HCT116 (cell line): ENCODE results near the gene ACADVL. TPM values are rescaled to one million over a fixed set of nuclear protein-coding genes. Genes with fewer than 3 reads are reported as not detected.

Experiments
- ATAC-seq: fragments of 200-7000 bp; cut with Tn5 transposase; 2 replicates; pipeline ENCODE4 v1.9.1; 2020; ENCODE audit warnings: mild to moderate bottlenecking, moderate library complexity
- BruUV-seq: library from RNA; stranded (reverse); fragments of 400-500 nt; replicated peaks from 2 replicates; lab custom pipeline; 2021; lab: Mats Ljungman, UMichigan
- CTCF ChIA-PET: fragments of 300-600 bp; sonication (Branson Sonifier 250); formaldehyde crosslinking; loops from one replicate; lab custom pipeline; 2021; ENCODE audit warnings: antibody characterized with exemption; lab: Charles Lee
- POLR2A ChIA-PET: fragments of 300-600, 350-600 bp; sonication (Branson Sonifier 250); formaldehyde crosslinking; loops from one replicate; lab custom pipeline; 2021; ENCODE audit warnings: antibody characterized with exemption; lab: Charles Lee
- RAD21 ChIA-PET, 2 experiments: fragments of 300-600 bp; sonication (Branson Sonifier 250); formaldehyde crosslinking; loops; one replicate each; lab custom pipeline; 2023; ENCODE audit warnings: low total read pairs in 2 of 2; ENCODE audit not compliant: uncharacterized antibody in 2 of 2, unreplicated experiment in 2 of 2, low non-redundant PET in 1 of 2; lab: Charles Lee
- DNase-seq: peaks from one replicate; pipeline ENCODE4 v3.0.0-alpha.2; 2010; ENCODE audit warnings: low read depth, low spot score
- H2AFZ ChIP-seq: fragments of 200-600 bp; shearing (Covaris generic), sonication (generic); 2 replicates; pipeline ENCODE4 v1.6.1; 2017; ENCODE audit warnings: low read depth, mixed run types, mixed read lengths, antibody characterized with exemption, low read length; ENCODE audit not compliant: poor library complexity, severe bottlenecking
- H3K27ac ChIP-seq: 2 replicates; pipeline ENCODE4 v1.5.1; 2012; ENCODE audit warnings: low read depth, low read length
- H3K27me3 ChIP-seq: fragments of 200-600 bp; sonication (generic); 2 replicates; pipeline ENCODE4 v1.6.1; 2016; ENCODE audit warnings: mixed run types, low read length, mixed read lengths; ENCODE audit not compliant: insufficient read depth
- H3K36me3 ChIP-seq, 2 experiments: fragments of 200-500 bp in 1 of 2; fragments of 200-600 bp in 1 of 2; sonication (Bioruptor generic) in 1 of 2; sonication (generic) in 1 of 2; 2 replicates each; pipeline versions ENCODE4 v1.5.1 to v1.6.1; 2014 to 2016; ENCODE audit warnings: low read length in 2 of 2, inconsistent platforms in 1 of 2, mixed read lengths in 1 of 2, mixed run types in 1 of 2; ENCODE audit not compliant: insufficient read depth in 2 of 2, control insufficient read depth in 1 of 2
- H3K4me1 ChIP-seq, 2 experiments: fragments of 200-600 bp in 1 of 2; sonication (generic) in 1 of 2; 2 replicates each; pipeline versions ENCODE4 v1.5.1 to v1.6.1; 2012 to 2017; ENCODE audit warnings: low read length in 2 of 2, inconsistent platforms in 1 of 2, mild to moderate bottlenecking in 1 of 2, mixed read lengths in 1 of 2, mixed run types in 1 of 2, moderate library complexity in 1 of 2; ENCODE audit not compliant: insufficient read depth in 2 of 2, control insufficient read depth in 1 of 2
- H3K4me2 ChIP-seq: fragments of 200-600 bp; sonication (generic); 2 replicates; pipeline ENCODE4 v1.6.1; 2017; ENCODE audit warnings: mixed run types, low read length, mixed read lengths
- H3K4me3 ChIP-seq, 2 experiments: fragments of 200-600 bp in 1 of 2; sonication (generic) in 1 of 2; replicated peaks in 1 of 2; 2 replicates each; pipeline ENCODE4 v1.5.1; 2011 to 2016; ENCODE audit warnings: low read length in 2 of 2, control low read depth in 1 of 2, low read depth in 1 of 2, mild to moderate bottlenecking in 1 of 2, mixed read lengths in 1 of 2, mixed run types in 1 of 2
- H3K79me2 ChIP-seq: fragments of 200-600 bp; sonication (generic); 2 replicates; pipeline ENCODE4 v1.6.1; 2017; ENCODE audit warnings: mild to moderate bottlenecking, mixed run types, low read length, moderate library complexity, mixed read lengths; ENCODE audit not compliant: insufficient read depth
- H3K9ac ChIP-seq: fragments of 200-600 bp; sonication (generic); 2 replicates; pipeline ENCODE4 v1.6.1; 2016; ENCODE audit warnings: low read length, mixed read lengths
- H3K9me2 ChIP-seq: fragments of 200-600 bp; sonication (generic), shearing (Covaris generic); 2 replicates; pipeline ENCODE4 v1.6.1; 2017; ENCODE audit warnings: mixed run types, mild to moderate bottlenecking, moderate library complexity; ENCODE audit not compliant: insufficient read depth
- H3K9me3 ChIP-seq, 2 experiments: fragments of 200-500 bp in 1 of 2; fragments of 200-600 bp in 1 of 2; sonication (Bioruptor generic) in 1 of 2; sonication (generic) in 1 of 2; 2 replicates each; pipeline ENCODE4 v1.6.1; 2014 to 2017; ENCODE audit warnings: low read length in 2 of 2, mixed read lengths in 2 of 2, inconsistent platforms in 1 of 2, low read depth in 1 of 2, mild to moderate bottlenecking in 1 of 2, mixed run types in 1 of 2, moderate library complexity in 1 of 2; ENCODE audit not compliant: control insufficient read depth in 1 of 2, insufficient read depth in 1 of 2
- H4K20me1 ChIP-seq: fragments of 200-600 bp; sonication (generic), shearing (Covaris generic); 2 replicates; pipeline ENCODE4 v1.6.1; 2017; ENCODE audit warnings: mixed run types, mild to moderate bottlenecking, moderate library complexity; ENCODE audit not compliant: insufficient read depth
- CBX3 ChIP-seq: IDR thresholded peaks from 2 replicates; pipeline ENCODE4 v1.6.1; 2012; ENCODE audit warnings: low read depth
- CEBPB ChIP-seq: IDR thresholded peaks from 2 replicates; pipeline ENCODE4 v1.6.1; 2012; ENCODE audit warnings: low read depth
- EGR1 ChIP-seq: IDR thresholded peaks from 2 replicates; pipeline ENCODE4 v1.6.1; 2012; ENCODE audit warnings: low read depth
- EZH2 ChIP-seq: fragments of 200-600 bp; sonication (generic); IDR thresholded peaks from 2 replicates; pipeline ENCODE4 v1.6.1; 2017; ENCODE audit warnings: antibody characterized with exemption, mixed run types
- EZH2phosphoT487 ChIP-seq: fragments of 200-600 bp; IDR thresholded peaks from 2 replicates; pipeline ENCODE4 v1.6.1; 2018; ENCODE audit warnings: antibody characterized with exemption, borderline replicate concordance
- FOSL1 ChIP-seq: IDR thresholded peaks from 2 replicates; pipeline ENCODE4 v1.6.1; 2012; ENCODE audit warnings: low read depth
- MAX ChIP-seq: IDR thresholded peaks from 2 replicates; pipeline ENCODE4 v1.6.1; 2012
- POLR2A ChIP-seq: IDR thresholded peaks from 2 replicates; pipeline ENCODE4 v1.7.0; 2011; ENCODE audit warnings: borderline replicate concordance; ENCODE audit not compliant: insufficient read depth, insufficient read length; ENCODE audit errors: extremely low read depth
- POLR2AphosphoS5 ChIP-seq: IDR thresholded peaks from 2 replicates; pipeline ENCODE4 v1.6.1; 2011; ENCODE audit warnings: mild to moderate bottlenecking, low read depth, low read length, moderate library complexity
- SIN3A ChIP-seq: IDR thresholded peaks from 2 replicates; pipeline ENCODE4 v1.6.1; 2012; ENCODE audit warnings: low read depth
- SRF ChIP-seq: IDR thresholded peaks from 2 replicates; pipeline ENCODE4 v1.6.1; 2012; ENCODE audit warnings: low read depth
- TCF7L2 ChIP-seq: IDR thresholded peaks from 2 replicates; pipeline ENCODE4 v1.7.0; 2011; ENCODE audit warnings: borderline replicate concordance, inconsistent platforms; ENCODE audit not compliant: insufficient read depth, insufficient read length; ENCODE audit errors: extremely low read depth
- YY1 ChIP-seq: IDR thresholded peaks from 2 replicates; pipeline ENCODE4 v1.6.1; 2011; ENCODE audit warnings: low read length, low read depth, moderate library complexity, mild to moderate bottlenecking; ENCODE audit not compliant: insufficient replicate concordance; ENCODE audit errors: extremely low read depth
- ZBTB33 ChIP-seq: IDR thresholded peaks from 2 replicates; pipeline ENCODE4 v1.6.1; 2011; ENCODE audit warnings: mild to moderate bottlenecking, low read length, moderate library complexity; ENCODE audit not compliant: insufficient replicate concordance; ENCODE audit errors: extremely low read depth
- ZFX ChIP-seq: fragments of 450-650 bp; IDR thresholded peaks from 2 replicates; pipeline ENCODE4 v1.6.1; 2017
- ZNF274 ChIP-seq: fragments of 200-500 bp; sonication (Bioruptor generic); IDR thresholded peaks from 2 replicates; pipeline ENCODE4 v1.6.1; 2014; ENCODE audit warnings: mild to moderate bottlenecking, low read depth, low read length, inconsistent platforms
- intact Hi-C: fragments of 100-400 bp; cut with micrococcal nuclease; formaldehyde crosslinking; loops from 2 replicates; pipeline ENCODE4 v1.10.0; 2022
- total RNA-seq: library from RNA; stranded (reverse); gene quantifications from one replicate; pipeline ENCODE4 v1.2.1, GENCODE V29; 2021; ENCODE audit not compliant: unreplicated experiment
- TF ChIP-seq, protein P1 (sequence below): IDR thresholded peaks from 2 replicates; pipeline ENCODE4 v1.6.1; 2012
- TF ChIP-seq, protein P2 (sequence below), 3 experiments: fragments of 200-600 bp in 1 of 3; sonication (generic) in 1 of 3; IDR thresholded peaks in 2 of 3; conservative IDR thresholded peaks in 1 of 3; 2 replicates each; pipeline ENCODE4 v1.5.1; 2012 to 2017; ENCODE audit warnings: low read depth in 2 of 3, low read length in 2 of 3, antibody characterized with exemption in 1 of 3, borderline replicate concordance in 1 of 3, control low read depth in 1 of 3, mild to moderate bottlenecking in 1 of 3, mixed read lengths in 1 of 3, mixed run types in 1 of 3, moderate library complexity in 1 of 3; ENCODE audit not compliant: insufficient read depth in 1 of 3
- TF ChIP-seq, protein P3 (sequence below): IDR thresholded peaks from 2 replicates; pipeline ENCODE4 v1.6.1; 2012; ENCODE audit warnings: low read depth

The ACADVL gene
- total RNA-seq, 1 experiment from 2014 or later, result 554 TPM

DNA sequence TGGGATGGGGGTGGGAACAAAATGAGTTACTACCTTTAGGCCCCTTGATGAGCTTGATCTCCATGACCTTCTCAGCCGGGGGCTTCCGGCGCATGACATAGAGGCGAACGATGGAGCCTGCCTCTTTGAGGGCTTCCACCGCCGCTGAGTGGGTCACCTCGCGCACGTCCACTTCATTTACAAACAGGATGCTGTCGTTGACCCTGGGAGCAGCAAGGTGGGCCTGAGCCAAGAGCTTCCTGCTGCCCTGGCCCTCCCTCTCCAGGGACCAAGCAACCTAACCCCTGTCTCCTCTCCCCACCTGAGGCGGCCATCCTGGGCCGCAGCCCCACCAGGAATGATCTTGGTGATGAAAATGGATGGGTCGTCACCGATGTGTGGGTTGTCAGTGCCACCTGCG, 16.3 kb upstream of the ACADVL start:
- no TSS peak for BruUV-seq

More for the DNA sequence above, 16.3 kb upstream of the ACADVL start:
- Histone ChIP-seq H3K4me2 (no peak overlapping the region), H3K9me3 (no peaks in the 10 kb centered on the region), H2AFZ (no peak overlapping the region), H3K4me1 (peaks cover 8 to 25% of the 10 kb centered on the region in 2 experiments; a peak in 3 of 4 replicates), H3K9me2 (no peaks in the 10 kb centered on the region), H3K36me3 (no peaks in the 10 kb centered on the region), H3K27me3 (no peaks in the 10 kb centered on the region), H4K20me1 (no peaks in the 10 kb centered on the region), H3K4me3 (no peak overlapping the region), H3K9ac (no peak overlapping the region), H3K27ac (no peak overlapping the region), H3K79me2 (no peaks in the 10 kb centered on the region)
- no peak for TF ChIP-seq FOSL1
- no peak for TF ChIP-seq MAX
- no peak for TF ChIP-seq POLR2A
- no peak for TF ChIP-seq CEBPB
- TF ChIP-seq CBX3, result no peak
- TF ChIP-seq, protein P1, sequence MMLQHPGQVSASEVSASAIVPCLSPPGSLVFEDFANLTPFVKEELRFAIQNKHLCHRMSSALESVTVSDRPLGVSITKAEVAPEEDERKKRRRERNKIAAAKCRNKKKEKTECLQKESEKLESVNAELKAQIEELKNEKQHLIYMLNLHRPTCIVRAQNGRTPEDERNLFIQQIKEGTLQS, result no peak
- TF ChIP-seq EZH2, result no peak
- no peak for TF ChIP-seq YY1
- no peak for TF ChIP-seq ZBTB33
- no peak for TF ChIP-seq TCF7L2
- TF ChIP-seq SRF, result no peak
- TF ChIP-seq SIN3A, result no peak
- TF ChIP-seq POLR2AphosphoS5, result no peak
- TF ChIP-seq, protein P2, sequence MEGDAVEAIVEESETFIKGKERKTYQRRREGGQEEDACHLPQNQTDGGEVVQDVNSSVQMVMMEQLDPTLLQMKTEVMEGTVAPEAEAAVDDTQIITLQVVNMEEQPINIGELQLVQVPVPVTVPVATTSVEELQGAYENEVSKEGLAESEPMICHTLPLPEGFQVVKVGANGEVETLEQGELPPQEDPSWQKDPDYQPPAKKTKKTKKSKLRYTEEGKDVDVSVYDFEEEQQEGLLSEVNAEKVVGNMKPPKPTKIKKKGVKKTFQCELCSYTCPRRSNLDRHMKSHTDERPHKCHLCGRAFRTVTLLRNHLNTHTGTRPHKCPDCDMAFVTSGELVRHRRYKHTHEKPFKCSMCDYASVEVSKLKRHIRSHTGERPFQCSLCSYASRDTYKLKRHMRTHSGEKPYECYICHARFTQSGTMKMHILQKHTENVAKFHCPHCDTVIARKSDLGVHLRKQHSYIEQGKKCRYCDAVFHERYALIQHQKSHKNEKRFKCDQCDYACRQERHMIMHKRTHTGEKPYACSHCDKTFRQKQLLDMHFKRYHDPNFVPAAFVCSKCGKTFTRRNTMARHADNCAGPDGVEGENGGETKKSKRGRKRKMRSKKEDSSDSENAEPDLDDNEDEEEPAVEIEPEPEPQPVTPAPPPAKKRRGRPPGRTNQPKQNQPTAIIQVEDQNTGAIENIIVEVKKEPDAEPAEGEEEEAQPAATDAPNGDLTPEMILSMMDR (IDR thresholded peaks at IDR 0.05 in 2 of 3, conservative IDR thresholded peaks at IDR 0.05 in 1 of 3; ENCODE audit: borderline replicate concordance in 1 of 3, insufficient read depth in 1 of 3, low read depth in 2 of 3, low read length in 2 of 3), result no peak
- no peak for TF ChIP-seq EGR1
- TF ChIP-seq, protein P3, sequence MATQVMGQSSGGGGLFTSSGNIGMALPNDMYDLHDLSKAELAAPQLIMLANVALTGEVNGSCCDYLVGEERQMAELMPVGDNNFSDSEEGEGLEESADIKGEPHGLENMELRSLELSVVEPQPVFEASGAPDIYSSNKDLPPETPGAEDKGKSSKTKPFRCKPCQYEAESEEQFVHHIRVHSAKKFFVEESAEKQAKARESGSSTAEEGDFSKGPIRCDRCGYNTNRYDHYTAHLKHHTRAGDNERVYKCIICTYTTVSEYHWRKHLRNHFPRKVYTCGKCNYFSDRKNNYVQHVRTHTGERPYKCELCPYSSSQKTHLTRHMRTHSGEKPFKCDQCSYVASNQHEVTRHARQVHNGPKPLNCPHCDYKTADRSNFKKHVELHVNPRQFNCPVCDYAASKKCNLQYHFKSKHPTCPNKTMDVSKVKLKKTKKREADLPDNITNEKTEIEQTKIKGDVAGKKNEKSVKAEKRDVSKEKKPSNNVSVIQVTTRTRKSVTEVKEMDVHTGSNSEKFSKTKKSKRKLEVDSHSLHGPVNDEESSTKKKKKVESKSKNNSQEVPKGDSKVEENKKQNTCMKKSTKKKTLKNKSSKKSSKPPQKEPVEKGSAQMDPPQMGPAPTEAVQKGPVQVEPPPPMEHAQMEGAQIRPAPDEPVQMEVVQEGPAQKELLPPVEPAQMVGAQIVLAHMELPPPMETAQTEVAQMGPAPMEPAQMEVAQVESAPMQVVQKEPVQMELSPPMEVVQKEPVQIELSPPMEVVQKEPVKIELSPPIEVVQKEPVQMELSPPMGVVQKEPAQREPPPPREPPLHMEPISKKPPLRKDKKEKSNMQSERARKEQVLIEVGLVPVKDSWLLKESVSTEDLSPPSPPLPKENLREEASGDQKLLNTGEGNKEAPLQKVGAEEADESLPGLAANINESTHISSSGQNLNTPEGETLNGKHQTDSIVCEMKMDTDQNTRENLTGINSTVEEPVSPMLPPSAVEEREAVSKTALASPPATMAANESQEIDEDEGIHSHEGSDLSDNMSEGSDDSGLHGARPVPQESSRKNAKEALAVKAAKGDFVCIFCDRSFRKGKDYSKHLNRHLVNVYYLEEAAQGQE, result no peak
- TF ChIP-seq ZNF274, result no peak
- TF ChIP-seq EZH2phosphoT487, result no peak
- no peak for TF ChIP-seq ZFX
- ChIA-PET RAD21 (no interaction called here), POLR2A (no interaction called here), CTCF (no interaction called here)
- intact Hi-C loops, result no loop called here
- DNase-seq (no peak), ATAC-seq (no peak)
